ENCODE measurements around the gene NBAS. TPM values are rescaled to one million over a fixed set of nuclear protein-coding genes. Genes with fewer than 3 reads are reported as not detected.

NBAS gene
- total and polyA plus RNA-seq, 2 of the 13 experiments (the other 11 are each of a cell fraction or from before 2014, with no cell fraction given): 33.6 to 58.7 TPM

DNA sequence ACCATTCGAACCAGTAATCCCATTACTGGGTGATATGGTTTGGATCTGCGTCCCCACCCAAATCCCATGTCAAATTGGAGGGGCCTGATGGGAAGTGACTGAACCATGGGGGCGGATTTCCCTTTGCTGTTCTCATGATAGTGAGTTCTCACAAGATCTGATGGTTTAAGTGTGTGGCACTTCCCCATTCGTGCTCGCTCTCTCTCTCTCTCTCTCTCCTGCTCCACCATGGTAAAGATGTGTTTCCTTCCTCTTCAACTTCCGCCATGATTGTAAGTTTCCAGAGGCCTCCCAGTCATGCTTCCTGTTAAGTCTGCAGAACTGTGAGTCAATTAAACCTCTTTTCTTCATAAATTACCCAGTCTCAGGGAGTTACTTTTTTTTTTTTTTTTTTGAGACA is 62.6 kb downstream of the NBAS start:
- TF ChIP-seq HOXA5 (CRISPR knock-in tag; IDR thresholded peaks at IDR 0.05) (no peak), ZNF570 (CRISPR knock-in tag; IDR thresholded peaks at IDR 0.05; ENCODE audit: borderline replicate concordance) (no peak)
- TF ChIP-seq, protein P1, sequence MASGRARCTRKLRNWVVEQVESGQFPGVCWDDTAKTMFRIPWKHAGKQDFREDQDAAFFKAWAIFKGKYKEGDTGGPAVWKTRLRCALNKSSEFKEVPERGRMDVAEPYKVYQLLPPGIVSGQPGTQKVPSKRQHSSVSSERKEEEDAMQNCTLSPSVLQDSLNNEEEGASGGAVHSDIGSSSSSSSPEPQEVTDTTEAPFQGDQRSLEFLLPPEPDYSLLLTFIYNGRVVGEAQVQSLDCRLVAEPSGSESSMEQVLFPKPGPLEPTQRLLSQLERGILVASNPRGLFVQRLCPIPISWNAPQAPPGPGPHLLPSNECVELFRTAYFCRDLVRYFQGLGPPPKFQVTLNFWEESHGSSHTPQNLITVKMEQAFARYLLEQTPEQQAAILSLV (CRISPR knock-in tag; IDR thresholded peaks at IDR 0.05; ENCODE audit: borderline replicate concordance): no peak
- TF ChIP-seq, protein P2, sequence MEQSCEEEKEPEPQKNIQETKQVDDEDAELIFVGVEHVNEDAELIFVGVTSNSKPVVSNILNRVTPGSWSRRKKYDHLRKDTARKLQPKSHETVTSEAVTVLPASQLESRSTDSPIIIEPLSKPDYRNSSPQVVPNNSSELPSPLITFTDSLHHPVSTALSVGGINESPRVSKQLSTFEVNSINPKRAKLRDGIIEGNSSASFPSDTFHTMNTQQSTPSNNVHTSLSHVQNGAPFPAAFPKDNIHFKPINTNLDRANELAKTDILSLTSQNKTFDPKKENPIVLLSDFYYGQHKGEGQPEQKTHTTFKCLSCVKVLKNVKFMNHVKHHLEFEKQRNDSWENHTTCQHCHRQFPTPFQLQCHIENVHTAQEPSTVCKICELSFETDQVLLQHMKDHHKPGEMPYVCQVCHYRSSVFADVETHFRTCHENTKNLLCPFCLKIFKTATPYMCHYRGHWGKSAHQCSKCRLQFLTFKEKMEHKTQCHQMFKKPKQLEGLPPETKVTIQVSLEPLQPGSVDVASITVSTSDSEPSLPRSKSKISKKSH (CRISPR knock-in tag; IDR thresholded peaks at IDR 0.05; ENCODE audit: borderline replicate concordance): no peak
- POLR2A ChIA-PET: no interaction called here
- H3K9ac ChIP-seq (ENCODE audit: insufficient read depth, low read depth, low read length): no peak overlapping the region
- no peak overlapping the region for H2AFZ ChIP-seq (ENCODE audit: low read length)
- no peaks in the 10 kb centered on the region for H3K79me2 ChIP-seq (ENCODE audit: insufficient read depth, low read length)
- no peaks in the 10 kb centered on the region for H3K9me3 ChIP-seq (ENCODE audit: low read length)
- intact Hi-C loops (cut with micrococcal nuclease; ENCODE audit: unreplicated experiment): no loop called here
- no peak for FAIRE-seq
- H3K4me2 ChIP-seq (ENCODE audit: low read depth, low read length): no peak overlapping the region
- no TSS peak for BruUV-seq (replicated peaks)
- no peaks in the 10 kb centered on the region for H4K20me1 ChIP-seq (ENCODE audit: insufficient read depth, low read length)
- CTCF ChIA-PET (ENCODE audit: low intra/inter-chr PET ratio, low total read pairs): no interaction called here
- WGBS (ENCODE audit: low lambda C conversion rate): 98% methylated on average over 6 of the region's 6 CpGs
- no peaks in the 10 kb centered on the region for H3K27me3 ChIP-seq (ENCODE audit: control insufficient read depth in 1 of 2, insufficient read depth in 2 of 2, low read length in 2 of 2)
- in situ Hi-C loops (cut with HindIII; ENCODE audit: extremely low pct_ligation_motif_present, low pct_unique_long_range_greater_than_20kb): no loop called here
- ATAC-seq: no peak
- no peak for DNase-seq (ENCODE audit: low spot score)
- H3K4me3 ChIP-seq (replicated peaks in 1 of 3; ENCODE audit: insufficient read depth in 1 of 3, low read depth in 2 of 3, low read length in 3 of 3): no peak overlapping the region
- no peaks in the 10 kb centered on the region for H3K4me1 ChIP-seq (ENCODE audit: insufficient read depth, low read length)
- no peak overlapping the region for H3K27ac ChIP-seq (ENCODE audit: extremely low read length, insufficient read depth, low read length)
- H3K36me3 ChIP-seq (replicated peaks in 1 of 2; ENCODE audit: control insufficient read depth in 1 of 2, insufficient read depth in 2 of 2, low read length in 2 of 2): peaks cover 12 to 22% of the 10 kb centered on the region in 2 experiments; a peak in 4 of 5 replicates

DNA sequence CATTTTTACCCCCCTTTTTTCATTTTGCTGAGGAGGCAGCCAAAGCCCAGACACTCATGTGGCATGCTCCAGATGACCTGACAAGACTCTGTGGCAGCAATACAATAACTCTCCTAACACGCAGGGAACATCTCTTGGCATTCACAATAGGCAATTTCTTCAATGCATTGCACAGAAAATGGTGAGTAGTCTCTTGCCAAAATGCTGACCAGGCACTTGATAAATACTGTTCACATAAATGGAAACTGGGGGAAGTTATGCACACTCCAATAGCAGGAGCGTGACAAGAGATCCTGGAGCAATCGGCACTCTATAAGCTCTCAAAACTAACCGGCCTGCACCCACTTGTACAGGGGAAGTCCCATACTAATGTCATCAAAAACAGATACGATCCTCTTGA is 66.3 kb downstream of the NBAS start:
- no peak overlapping the region for H2AFZ ChIP-seq (ENCODE audit: low read length)
- CTCF ChIA-PET (ENCODE audit: low intra/inter-chr PET ratio, low total read pairs): no interaction called here
- H3K9ac ChIP-seq (ENCODE audit: insufficient read depth, low read depth, low read length): no peak overlapping the region
- H3K27ac ChIP-seq (ENCODE audit: extremely low read length, insufficient read depth, low read length): no peak overlapping the region
- no TSS peak for BruUV-seq (replicated peaks)
- POLR2A ChIA-PET: no interaction called here
- in situ Hi-C loops (cut with HindIII; ENCODE audit: extremely low pct_ligation_motif_present, low pct_unique_long_range_greater_than_20kb) (no loop called here), intact Hi-C loops (cut with micrococcal nuclease; ENCODE audit: unreplicated experiment) (no loop called here)
- H3K27me3 ChIP-seq (ENCODE audit: control insufficient read depth in 1 of 2, insufficient read depth in 2 of 2, low read length in 2 of 2): no peaks in the 10 kb centered on the region
- no peaks in the 10 kb centered on the region for H3K79me2 ChIP-seq (ENCODE audit: insufficient read depth, low read length)
- no peak for FAIRE-seq
- no peaks in the 10 kb centered on the region for H3K9me3 ChIP-seq (ENCODE audit: low read length)
- no peaks in the 10 kb centered on the region for H3K4me1 ChIP-seq (ENCODE audit: insufficient read depth, low read length)
- no peak overlapping the region for H3K4me3 ChIP-seq (replicated peaks in 1 of 3; ENCODE audit: insufficient read depth in 1 of 3, low read depth in 2 of 3, low read length in 3 of 3)
- peaks cover 4 to 5% of the 10 kb centered on the region in 2 experiments; a peak in 3 of 5 replicates for H3K36me3 ChIP-seq (replicated peaks in 1 of 2; ENCODE audit: control insufficient read depth in 1 of 2, insufficient read depth in 2 of 2, low read length in 2 of 2)
- H4K20me1 ChIP-seq (ENCODE audit: insufficient read depth, low read length): no peaks in the 10 kb centered on the region
- no peak for DNase-seq (ENCODE audit: low spot score)
- H3K4me2 ChIP-seq (ENCODE audit: low read depth, low read length): no peak overlapping the region
- 98% methylated on average over 5 of the region's 5 CpGs for WGBS (ENCODE audit: low lambda C conversion rate)
- TF ChIP-seq ZNF674 (CRISPR knock-in tag; IDR thresholded peaks at IDR 0.05; ENCODE audit: low read depth) (no peak), MAFK (conservative IDR thresholded peaks at IDR 0.05 in 1 of 2, IDR thresholded peaks at IDR 0.05 in 1 of 2; ENCODE audit: low read length in 2 of 2) (peak; percentile 81 to 88), ZFP62 (CRISPR knock-in tag; IDR thresholded peaks at IDR 0.05) (no peak), MAFF (IDR thresholded peaks at IDR 0.05; ENCODE audit: low read depth, low read length) (peak; percentile 77), ZNF556 (CRISPR knock-in tag; IDR thresholded peaks at IDR 0.05; ENCODE audit: borderline replicate concordance) (no peak), NRL (CRISPR knock-in tag; IDR thresholded peaks at IDR 0.05; ENCODE audit: borderline replicate concordance) (no peak), TEAD2 (CRISPR knock-in tag; IDR thresholded peaks at IDR 0.05) (no peak)
- TF ChIP-seq, protein P3, sequence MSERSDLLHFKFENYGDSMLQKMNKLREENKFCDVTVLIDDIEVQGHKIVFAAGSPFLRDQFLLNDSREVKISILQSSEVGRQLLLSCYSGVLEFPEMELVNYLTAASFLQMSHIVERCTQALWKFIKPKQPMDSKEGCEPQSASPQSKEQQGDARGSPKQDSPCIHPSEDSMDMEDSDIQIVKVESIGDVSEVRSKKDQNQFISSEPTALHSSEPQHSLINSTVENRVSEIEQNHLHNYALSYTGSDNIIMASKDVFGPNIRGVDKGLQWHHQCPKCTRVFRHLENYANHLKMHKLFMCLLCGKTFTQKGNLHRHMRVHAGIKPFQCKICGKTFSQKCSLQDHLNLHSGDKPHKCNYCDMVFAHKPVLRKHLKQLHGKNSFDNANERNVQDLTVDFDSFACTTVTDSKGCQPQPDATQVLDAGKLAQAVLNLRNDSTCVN (CRISPR knock-in tag; IDR thresholded peaks at IDR 0.05; ENCODE audit: borderline replicate concordance): no peak
- TF ChIP-seq, protein P4, sequence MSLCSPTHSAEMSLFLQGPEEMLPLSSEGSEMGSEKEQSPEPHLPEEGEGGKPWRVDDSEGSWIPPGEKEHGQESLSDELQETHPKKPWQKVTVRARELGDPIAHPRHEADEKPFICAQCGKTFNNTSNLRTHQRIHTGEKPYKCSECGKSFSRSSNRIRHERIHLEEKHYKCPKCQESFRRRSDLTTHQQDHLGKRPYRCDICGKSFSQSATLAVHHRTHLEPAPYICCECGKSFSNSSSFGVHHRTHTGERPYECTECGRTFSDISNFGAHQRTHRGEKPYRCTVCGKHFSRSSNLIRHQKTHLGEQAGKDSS (CRISPR knock-in tag; IDR thresholded peaks at IDR 0.05; ENCODE audit: borderline replicate concordance, low read depth): no peak
- no peak for ATAC-seq

Measured in HepG2 (cell line).